HG03135 (cell line): Measurements from ENCODE around the gene TBX3.
"Not testable (repeated sequence)": the region's sequence is repeated elsewhere in the genome, so short reads cannot be mapped to it uniquely, and the experiment has no call there.

Source experiments
- ATAC-seq: cut with Tn5 transposase; IDR thresholded peaks from one replicate; pipeline ENCODE4 v1.9.1; 2021; ENCODE audit warnings: mild to moderate bottlenecking, moderate library complexity; ENCODE audit not compliant: unreplicated experiment

The TBX3 gene

DNA sequence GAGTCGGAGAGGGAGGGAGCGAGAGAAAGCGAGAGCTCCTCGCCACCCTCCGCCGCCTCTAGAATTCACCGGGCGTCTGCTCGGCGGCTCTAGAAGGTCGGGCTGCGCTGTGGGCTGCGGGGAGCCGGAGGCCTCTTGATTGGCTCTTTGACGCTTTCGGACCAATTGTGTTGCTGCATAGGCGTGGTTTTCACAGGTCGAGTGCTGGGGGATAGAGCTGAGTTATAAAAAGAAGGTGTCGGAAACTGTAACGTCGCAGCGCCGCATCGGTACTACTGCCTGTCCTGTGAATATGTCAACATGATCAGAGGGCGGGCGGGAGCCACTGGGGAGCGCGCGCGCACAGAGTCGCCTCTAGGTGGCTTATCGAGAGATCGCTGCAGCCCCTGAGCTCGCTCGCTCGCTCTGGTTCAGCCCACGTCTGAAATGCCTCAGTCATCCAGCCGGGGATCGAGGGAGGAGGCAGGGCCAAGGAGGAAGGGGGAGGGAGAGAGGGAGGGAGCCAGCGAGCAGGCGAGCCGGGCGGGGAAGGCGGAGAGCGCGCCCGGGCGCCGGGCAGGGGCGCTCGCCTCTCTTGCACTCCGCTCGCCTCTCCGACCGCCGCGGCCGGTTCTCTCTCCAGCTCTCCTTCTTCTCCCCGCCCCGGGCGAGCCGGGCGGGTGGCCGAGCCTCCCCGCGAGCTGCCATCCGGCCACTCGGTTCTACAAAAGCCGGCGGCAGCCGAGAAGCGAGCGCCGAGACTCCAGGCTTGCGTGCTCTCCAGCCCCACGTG lies at the start of gene TBX3:
Gene TBX3, minus strand, starts transcription at position 78 of the 772 bp plus-strand sequence. CDS start 975 bp downstream, outside the sequence.
- no peak for ATAC-seq

DNA sequence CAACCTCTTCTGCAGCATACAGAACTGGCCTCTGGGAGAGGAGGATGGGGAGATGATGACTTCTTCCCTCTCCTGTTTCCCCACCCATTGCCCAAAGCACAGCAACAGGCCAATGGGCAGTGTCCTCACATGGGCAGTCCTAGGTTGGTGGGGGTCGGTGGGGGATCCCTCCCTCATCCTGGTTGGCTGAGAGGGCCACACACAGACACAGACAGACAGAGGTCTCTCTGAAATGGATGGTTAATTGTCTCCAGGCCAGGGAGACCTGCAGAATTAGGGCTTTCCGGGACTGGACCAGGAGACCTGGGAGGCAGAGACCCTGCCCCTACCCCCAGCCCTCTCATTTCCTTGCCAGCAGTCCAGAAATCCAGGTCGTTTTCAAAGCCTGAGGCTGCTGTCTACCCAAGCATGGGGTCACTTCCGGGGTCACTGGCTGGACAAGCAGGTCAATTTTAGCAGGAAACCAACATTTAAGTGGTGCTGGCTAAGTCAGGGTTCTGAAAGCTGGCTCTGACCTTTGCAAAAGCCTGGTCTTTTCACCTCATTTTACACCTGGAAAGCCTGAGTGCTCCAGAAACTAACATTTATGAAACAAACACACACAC lies 48.6 kb upstream of the TBX3 start:
- ATAC-seq, result no peak

DNA sequence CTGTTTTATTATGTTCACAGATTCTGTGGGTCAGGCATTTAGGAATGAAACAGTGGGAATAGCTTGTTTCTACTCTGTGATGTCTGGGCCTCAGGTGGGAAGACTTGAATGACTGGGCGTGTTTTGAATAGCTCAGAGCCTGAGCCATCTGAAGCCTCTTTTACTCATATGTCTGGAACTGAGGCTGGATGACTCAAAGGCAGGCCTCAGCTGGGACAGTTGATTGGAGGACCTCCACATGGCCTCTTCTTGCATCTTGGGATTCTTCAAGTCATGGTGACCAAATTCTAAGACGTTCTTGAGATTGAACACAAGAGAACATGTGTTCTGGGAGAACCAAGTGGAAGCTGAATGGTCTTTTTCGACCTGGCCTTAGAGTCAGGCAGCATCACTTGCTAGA lies 45.8 kb upstream of the TBX3 start:
- no peak for ATAC-seq

DNA sequence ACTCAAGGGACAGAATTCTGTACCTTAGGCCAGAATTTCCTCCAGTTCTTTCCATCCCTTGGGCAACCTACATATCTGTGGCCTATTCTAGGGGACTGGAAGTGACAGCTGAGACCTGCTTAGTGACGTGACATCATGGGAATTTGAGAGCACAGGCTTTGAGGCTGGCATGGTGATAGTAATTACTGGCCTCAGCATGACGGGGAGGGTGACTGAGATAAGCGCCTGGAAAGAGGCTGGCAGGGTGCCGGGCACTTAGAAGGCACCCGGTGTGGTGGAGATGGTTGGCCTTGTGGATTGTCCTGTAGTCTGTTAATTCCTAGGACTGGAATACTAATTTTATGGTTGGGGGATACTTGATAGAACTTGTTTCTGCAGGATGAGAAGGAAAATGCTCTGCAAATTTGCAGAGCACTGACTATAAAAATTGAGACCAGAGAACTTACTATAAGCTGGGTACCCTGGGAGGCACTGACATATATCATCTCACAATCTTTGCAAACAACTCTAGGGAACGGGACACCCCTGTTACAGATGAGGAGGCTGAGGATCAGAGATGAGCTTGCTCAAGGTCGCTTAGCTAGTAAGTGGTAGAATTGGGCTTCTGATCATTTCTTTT lies 42.2 kb upstream of the TBX3 start:
- ATAC-seq, result no peak

DNA sequence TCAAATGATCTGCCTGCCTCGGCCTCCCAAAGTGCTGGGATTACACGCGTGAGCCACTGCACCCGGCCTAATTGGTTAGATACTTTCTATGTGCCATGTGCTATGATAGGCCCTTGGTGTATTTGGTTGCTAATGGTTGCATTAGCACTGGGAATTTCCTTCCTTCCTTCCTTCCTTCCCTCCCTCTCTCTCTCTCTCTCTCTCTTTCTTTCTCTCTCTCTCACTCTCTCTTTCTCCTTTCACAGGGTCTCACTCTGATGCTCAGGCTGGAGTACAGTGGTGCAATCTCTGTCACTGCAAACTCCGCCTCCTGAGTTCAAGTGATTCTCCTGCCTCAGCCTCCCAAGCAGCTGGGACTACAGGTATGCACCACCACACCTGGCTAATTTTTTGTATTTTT lies 38.2 kb upstream of the TBX3 start:
- ATAC-seq, result not testable (repeated sequence)

DNA sequence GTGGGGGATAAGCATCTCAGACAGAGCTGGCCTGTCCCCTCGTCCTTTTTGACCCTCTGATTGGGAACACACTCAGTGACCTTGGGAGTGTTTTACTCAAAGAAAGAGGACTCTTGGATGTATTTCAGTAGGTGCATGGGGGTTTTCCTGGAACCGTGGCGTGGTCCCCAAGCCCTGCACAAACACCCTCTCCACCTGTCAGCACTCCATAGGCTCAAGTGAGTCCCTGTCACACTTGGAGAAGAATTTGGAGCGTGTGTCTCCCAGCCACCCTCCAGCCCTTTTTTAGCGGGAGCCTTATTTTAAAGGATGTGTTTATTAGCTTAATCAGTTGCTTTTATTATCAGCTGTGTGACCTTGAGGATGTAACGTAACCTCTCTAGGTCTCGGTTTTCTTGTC lies 37.3 kb upstream of the TBX3 start:
- ATAC-seq, result no peak

DNA sequence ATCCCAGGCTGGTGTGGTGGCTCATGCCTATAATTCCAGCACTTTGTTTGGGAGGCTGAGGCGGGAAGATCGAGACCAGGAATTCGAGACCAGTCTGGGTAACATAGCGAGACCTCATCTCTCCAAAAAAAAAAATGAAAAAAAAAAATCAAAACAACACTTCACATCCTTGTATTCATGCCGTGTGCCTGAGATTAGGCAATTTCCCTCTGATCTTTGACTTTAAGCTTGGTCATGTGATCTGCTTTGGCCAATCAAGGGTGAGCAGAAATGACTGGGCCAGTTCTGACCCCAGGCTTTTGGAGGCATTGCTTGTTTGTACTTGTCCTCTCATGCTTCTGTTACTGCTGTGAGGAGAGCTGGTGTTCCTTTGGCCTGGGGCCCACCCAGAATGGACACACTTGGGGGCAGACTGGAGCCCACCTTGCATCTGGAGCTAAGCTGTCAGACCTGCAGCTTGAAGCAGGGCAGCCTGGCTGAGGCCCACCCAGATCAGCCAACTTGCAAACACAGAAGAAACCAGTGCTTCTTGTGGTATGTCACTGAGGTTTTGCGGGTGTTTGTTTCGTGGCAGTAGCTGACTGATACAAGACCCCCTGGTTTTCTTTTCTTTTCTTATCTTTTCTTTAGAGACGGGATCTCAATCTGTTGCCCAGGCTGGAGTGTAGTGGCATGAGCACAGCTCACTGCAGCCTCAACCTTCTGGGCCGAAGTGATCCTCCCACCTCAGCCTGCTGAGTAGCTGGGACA lies 29.7 kb upstream of the TBX3 start:
- ATAC-seq, result no peak

DNA sequence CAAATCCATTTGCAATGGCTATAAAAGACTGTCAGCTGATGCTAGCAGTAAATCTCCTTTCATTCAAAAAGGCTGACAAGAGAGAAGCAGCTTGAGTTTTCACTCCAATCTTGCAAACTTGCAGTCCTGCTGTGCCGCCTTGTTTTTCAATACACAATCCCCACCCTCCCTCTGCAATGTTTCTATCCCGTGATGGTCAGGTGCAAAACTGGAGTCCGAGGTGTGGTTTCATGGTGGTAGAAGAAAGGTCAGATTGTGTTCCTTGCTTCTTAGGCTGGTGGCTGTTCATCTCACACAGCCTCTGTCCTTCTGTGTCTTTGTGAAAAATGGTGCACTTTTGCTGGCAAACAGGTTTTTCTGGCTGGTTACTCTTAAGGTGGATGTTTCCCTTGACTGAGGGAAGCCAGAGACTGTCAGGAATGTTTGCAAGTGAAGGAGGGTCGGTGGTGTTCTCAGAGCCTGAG lies 27.7 kb upstream of the TBX3 start:
- ATAC-seq, result no peak

DNA sequence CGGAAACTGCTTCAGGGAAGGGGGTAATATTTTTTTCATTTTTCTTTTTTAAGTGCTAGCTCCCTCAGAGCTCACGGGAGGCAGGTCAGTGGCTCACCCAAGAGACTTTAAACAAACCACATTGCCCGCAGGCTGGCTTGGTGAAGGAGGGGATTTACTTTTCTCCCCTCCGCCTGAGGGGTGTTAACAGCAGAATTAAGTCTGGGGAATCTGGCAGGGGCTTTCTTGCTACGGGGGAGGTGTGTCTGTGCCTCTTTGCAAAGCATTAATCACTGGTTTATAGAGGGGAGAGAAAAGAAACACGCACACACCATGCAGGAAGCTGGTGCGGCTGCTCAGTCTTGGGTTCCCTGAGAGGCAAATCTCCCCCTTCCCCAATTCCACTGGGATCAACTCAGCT lies 26.2 kb upstream of the TBX3 start:
- no peak for ATAC-seq

DNA sequence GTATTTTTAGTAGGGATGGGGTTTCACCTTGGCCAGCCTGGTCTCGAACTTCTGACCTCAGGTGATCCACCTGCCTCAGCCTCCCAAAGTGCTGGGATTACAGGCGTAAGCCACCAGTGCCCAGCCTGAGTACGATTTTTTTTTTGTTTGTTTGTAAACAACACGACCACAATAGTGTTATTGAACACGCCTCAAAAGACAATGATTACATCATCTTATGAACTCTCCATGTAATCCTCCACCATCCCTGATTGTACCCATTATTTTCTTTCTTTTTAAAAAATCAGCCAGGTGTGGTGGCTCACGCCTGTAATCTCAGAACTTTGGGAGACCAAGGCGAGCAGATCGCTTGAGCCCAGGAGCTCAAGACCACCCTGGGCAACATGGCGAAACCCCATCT lies 25.1 kb upstream of the TBX3 start:
- ATAC-seq, result no peak

DNA sequence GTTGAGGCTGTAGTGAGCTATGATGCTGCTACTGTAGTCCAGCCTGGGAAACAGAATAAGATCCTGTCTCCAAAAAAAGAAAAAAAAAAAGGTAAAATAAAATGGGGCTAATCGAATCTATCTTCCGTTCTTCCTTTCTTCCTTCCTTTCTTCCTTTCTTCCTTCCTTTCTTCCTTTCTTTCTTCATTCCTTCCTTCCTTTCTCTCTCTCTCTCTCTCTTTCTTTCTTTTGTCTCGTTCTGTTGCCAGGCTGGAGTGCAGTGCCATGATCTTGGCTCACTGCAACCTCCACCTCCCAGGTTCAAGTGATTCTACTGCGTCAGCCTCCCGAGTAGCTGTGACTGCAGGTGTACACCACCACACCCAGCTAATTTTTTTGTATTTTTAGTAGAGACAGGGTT lies 24.6 kb upstream of the TBX3 start:
- ATAC-seq, result not testable (repeated sequence)

DNA sequence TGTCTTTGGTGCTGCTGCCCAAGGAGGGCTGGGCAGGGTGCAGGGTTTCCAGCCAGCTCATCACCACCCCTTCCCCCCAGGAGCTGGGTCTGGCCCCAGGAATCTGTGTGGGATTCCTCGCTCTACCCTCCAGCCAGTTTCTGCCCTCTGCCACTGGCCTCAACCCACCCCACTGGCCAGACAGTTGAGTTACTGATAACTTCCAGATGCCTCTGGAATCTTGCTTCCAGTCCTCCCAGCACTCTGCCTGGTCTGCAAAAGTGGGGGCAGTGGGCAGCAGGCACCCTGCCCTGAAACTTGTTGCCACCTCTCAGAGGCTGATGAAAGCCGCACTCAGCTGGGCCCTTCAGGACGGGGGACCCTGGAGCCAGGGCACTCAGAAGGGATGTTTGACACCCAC lies 20.1 kb upstream of the TBX3 start:
- ATAC-seq, result no peak

DNA sequence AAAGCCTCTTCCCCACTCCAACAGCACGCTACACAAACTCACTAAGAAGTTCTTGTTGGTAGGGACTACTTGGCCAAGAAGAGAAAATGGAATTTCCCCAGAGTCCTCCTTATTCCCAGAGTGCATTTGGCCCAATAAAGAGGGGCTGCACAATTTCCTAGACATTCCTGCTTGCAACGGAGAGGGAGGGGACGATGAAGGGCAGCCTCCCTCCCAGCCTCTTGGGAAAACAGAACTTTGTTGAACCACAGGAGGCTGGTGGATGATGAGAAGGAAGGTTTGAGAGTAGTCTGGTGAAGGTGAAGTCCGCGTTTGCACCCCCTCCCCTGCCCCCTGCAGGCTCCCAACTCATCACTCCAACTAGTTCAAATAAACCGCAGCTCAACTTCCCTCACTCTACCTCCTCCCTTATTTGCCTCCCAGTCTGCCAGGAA lies 19.1 kb upstream of the TBX3 start:
- no peak for ATAC-seq

DNA sequence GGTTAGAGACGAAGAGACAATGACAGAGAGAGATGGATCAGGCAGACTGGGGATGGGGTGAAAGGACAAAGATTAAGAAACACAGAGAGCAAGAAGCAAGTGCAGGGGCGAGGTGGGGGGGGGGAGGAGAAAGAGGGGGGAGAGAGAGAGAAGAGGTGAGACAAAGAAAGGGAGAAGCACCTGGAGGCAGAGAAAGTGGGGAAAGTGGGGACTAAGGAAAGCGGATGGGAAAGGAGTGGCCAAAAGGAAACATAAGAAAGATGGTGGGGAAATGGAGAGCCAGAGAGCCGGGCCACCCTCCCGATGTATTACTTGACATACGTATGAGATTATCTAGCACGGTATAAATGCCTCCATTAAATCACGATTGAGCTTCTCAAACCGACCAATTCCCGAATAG lies 18.5 kb upstream of the TBX3 start:
- no peak for ATAC-seq

DNA sequence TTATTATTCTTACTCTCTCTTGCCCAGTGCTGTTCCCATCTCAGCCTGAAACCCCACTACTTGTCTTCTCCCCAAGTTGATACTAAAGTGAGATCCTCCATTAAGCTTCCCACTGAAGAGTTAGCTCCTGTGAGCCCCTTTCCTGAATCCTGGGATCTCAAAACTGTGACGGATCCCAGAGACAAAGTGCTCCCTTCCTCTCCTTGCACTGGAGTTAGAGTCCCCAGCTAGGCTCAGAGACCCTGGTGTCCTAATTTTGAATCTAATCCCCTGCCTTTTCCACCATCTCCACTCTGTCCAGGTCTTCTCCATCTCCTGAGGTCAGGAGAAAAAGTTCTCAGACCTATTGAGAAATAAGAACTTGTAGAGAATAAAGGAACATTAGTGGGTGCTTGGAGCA lies 17.6 kb upstream of the TBX3 start:
- ATAC-seq, result no peak

DNA sequence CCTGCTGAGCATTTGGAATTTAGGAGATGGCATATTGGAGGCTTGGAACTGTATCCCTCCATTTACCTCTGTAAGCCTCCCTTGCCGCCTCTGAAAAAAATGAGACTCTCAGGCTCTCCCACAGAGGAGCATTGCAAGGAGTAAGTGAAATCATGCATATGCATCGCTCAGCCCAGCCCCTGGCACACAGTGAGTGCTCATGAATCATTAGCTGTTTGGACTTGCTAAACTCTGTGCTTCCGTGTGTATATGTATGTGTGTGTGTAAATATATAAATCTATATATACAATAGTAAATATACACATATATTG lies 17.1 kb upstream of the TBX3 start:
- ATAC-seq, result no peak

DNA sequence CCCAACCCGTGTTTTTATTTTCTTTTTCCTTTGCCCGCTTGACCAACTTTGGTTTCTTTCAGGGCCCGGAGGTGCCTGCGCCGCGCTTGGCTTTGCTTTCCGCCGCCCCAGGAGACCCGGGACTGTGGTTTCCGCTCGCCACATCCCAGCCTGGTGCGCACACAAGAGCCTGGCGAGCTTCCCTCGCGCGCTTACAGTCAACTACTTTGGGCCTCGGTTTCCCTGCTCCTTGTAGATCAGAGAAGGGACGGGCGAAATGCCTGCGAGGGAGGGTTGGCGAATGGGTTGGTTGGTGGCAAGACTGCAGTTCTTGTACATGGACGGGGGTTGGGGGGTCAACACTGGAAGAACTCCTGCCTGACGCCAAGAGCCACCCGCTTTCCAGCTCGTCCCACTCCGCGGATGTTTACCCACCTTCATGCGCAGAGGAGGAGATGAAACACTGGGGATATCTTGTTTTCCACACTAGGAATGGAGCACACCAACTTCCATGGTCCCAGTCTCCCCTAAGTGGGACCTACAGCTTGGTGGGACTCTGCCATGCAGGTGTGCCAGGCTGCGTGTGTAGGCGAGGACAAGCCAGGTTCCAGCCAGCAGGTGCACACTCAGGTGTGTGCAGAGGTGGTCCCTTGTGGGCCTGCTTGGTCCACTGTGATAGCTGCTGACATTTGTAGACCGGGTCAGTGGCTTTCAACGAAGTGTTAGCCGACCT lies 16.6 kb upstream of the TBX3 start:
- no peak for ATAC-seq

DNA sequence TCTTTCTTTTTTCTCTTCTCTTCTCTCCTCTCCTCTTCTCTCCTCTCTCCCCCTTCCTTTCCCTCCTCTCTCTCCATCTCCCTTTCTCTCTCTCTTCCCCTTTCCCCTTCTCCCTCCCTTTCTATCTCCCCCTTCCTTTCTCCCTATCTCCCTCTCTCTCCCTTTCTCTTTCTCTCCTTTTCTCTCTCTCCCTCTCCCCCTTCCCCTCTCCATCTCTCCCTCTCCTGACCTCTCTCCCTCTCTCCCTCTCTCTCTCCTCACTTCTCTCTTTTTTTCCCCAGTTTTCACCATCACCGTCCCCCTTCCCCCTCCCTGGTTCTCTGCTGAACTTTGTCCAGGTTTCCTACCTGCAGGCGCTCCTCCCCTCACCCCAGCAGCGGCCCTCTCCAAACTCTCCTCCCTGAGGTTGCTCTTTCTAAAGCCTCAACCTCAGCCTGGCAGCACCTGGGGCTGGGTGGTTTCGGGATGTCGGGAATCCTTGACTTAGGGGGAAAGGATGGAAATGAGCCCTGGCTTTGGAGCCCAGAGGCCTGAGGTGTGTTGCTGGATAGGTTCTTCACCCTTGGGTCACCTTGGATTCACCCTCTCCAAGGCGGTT lies 14.7 kb upstream of the TBX3 start:
- ATAC-seq, result no peak

DNA sequence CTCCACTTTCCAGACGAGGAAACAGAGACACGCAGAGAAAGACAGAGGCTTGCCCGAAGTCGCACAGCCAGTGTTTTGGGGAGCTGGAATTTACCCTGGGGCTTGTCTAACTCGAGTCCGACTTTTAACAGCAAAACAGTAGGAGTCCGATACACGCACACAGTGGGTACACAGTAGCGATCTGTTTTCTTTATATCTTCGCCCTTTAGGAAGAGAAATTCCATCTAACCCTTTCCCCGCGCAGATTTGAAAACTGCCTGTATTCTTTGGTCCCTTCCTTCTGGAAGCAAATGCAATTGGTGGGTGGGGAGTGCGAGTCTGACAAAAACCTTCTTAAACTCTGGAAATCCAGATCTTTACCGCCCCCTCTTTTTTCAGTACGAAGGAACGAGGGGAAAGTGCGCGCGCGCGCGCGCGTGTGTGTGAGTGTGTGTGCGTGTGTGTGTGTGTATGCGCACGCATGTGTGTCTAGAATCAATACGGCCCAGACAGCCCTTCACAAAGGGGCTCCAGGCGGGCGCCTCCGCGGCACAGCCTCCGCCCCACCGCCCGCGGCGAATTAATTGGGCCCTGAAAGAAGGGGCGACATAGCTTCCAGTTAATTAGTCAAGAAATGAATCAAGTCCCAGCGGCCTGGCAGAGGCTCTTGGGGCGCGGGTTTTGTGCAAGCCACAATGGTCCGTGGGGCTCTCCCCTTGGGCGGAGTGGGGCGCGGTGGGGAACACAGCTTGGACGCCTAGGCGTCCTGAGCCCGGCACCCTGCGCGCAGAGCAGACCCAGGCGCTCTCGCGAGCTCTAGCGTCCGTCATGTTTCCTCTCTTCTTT lies 14.0 kb upstream of the TBX3 start:
- no peak for ATAC-seq

DNA sequence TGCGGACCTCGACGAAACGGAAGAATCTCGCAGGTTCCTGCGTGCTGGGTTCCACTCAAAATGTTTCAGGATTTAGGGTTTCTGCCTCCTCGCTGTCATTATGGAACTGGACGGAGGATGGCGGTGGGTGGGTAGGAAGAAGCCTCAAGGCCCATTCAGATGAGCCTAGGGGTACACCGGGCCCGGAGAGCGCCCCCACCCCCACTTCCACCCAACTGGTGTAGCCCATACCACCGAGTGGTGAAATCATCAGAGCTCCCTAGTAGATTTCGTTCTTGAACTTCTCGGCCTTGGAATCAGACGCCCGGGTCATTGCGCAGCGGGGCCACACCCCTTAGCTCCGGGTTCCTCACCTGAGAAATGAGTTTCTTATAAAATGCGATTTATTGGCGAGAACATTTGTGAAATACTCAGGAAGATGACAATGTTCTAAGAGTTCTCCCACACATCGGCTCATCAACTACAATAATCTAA lies 13.3 kb upstream of the TBX3 start:
- no peak for ATAC-seq
